ENCODE data around the gene PIR.

Gene PIR

DNA sequence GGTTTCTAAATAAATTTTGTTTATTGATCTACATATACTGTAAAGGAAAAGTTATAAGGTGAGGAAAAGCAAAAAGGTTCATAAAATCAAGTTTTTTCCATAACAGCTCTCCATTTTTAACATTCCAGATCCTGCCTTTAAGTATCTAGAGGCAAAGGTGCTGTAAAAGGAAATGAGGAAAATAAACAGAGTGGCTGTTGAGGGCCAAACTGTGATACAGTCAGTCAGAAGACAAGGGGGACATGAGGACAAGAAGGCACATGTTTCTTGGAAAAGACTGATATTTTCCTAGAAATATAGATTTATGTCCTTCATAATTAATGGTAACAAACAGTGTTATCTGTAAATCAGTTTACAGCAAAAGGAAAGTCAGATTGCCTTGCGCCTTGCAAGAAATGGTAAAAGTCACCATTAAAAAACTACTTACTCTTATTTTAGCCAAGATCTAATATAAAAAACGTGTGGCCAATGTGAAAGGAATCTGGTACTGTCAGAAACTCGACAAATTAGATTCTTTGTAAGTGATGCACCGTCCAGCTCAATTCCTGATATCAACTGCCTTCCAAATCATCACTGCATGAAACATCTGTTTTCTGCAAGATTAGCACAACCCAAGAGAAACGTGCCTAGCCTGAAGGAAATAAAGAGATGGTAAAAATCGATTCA, 75.0 kb downstream of the PIR start:
- DNase-seq (ENCODE audit: low read depth in 3 of 3) = no peak

DNA sequence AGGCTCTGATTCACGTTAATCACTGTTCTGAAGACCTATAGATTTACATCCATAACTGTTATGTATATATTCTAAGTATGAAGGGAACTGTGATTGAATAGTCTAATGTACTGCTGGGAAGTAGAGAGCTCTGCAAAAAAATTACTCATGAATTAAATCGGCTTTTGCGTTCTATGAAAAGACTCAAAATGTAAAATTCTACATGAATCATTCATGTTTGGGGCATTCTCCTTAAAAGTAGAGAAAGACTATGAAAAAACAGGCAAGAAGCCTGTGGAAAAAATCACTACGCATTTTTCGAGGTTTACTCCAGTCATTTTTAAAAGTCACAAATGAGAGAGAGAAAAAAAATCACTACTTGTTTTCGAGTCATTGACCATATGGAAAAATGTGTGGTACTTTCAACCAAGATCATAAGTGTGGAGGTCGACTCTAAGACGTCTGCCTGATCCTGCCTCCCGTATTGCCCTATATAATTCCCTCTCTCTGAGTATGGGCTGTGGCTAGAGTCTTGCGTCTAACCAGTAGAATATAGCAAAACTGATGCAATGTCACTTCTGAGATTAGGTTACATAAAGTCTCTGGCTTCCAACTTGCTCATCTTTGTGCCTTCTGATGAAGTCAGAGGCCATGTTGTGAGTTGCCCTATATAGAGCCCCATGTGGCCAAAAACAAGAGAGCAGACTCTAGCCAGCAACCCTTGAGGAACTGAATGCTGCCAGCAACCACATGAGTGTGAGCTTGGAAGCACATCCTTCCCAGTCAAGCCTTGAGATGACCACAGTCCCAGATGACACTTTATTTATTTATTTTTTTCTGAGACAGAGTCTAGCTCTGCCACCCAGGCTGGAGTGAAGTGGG, 76.8 kb downstream of the PIR start:
- DNase-seq (ENCODE audit: low read depth in 3 of 3) = no peak

DNA sequence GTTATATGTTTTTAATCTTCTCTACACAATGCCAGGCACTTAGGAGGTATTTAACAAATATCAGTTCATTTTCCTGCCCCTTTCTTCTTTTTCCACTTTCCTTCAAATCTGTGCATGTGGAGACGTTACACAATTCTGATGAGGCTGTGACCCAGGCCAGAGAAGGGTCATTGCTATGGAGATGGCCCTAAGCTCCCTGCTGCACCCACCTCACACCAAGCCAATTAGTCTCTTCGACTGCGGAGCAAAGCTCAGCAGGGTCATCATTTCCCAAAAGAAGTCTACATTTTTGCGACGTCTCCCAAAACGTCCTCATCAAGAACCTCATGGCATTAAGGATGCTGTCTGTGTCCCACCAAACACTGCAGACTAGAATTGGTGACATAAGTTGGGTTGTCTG, 80.0 kb downstream of the PIR start:
- no peak for DNase-seq (ENCODE audit: low read depth in 3 of 3)

DNA sequence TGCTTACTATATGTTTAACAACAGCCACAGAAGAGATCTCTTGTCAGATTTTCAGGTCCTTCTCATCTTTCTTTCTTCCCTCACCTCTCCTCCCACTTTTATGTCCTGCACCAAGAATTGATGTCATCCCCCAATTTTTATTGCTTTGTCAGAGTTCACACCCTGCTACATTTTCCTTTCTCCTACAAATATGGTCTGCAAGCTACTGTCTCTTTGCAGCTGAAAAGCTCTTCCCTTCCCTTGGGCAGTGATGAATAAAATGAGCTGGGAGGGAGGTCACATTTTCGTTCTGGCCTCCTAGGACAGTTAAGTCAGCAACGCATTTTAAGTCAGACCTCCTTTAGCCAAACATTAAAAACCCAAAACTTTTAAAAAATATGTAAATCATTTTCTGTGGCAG, 82.2 kb downstream of the PIR start:
- DNase-seq (ENCODE audit: low read depth in 3 of 3) = no peak

DNA sequence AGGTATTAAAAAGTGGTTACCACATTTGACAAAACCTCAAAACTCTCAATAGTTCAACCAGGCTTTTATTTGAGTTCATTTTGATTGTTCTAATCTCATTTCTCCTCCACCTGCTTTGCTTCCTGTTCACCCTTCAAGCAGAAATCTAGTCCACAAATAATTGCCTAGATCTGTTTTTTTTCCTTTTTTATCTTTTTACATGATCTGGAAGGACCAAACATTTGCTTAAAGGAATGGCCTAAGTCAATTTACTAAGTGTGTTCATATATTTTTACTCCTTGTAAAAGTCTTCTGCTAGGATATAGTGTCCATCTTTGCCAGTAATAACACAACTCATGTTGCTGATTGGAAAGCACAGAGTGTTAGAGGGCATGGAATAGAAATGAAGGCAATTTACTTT, 82.7 kb downstream of the PIR start:
- DNase-seq (ENCODE audit: low read depth in 3 of 3) = no peak

DNA sequence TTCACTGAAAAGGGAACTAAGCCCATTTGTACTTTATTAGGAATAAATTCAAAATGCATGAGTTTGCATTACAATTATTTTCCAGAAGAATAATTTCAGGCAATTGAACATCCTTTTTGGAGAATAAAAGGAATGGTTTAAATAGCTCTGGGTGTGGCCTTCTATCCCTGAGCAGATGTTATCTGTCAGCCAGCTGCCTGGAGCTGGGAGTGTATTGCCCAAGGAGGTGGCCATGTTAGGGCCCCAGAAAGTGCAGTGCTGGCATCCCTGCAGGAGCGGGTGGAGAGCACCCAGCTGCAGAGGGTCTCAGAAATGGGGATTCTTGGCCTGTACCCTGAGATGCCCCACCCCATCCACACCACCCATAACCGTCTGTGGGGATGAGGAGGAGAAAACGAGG, 87.3 kb downstream of the PIR start:
- no peak for DNase-seq (ENCODE audit: low read depth in 3 of 3)

DNA sequence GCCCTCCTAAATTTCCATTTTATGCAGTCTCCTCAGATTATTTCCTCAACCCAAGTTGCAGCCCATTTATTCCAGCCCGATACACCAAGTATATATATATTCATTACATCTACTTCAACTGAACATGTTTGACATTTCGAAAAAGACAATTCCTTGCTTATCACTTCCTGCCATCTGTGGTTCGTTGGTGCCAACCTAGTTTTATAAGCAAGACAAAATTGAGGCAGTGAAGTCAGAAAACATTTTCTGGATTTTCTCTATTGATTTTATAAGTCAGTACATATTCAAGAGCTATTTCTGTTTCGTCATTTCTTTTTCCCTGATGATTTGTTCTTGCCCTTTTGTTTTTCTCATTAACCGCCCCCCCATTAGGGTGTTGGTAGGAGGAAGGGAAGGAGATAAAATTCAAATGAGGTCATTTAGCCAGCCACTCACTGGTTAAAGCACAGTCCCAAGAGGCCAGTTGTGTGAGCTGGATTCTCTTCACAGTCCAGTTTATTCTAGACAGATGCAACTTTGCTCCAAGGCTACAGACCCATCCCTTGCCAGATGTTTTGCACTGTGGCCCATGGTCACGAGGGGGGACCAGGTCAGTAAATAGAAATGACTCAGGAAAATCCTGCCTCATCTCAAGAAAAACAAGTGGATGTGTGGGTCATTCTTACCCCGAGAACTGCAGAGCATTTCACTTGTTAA, 88.6 kb downstream of the PIR start:
- DNase-seq (ENCODE audit: low read depth in 3 of 3) = no peak

DNA sequence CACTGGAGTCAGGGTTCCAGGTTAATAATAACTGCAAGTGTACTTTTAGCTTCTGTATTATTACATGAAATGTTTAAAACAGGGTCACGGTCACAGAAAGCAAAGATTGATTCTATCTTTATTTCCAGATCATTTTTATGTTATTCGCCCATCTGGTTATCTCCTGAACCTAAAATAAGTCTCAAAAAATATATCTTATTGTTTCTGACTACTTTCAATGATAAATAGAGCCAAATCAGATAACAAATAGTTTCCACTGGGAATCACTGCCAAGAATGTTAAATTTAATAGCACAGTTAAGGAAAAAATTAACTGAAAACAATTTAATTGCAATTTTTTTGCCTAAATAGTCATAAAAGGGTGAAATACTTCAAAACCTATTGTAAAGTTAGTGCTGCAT, 91.8 kb downstream of the PIR start:
- no peak for DNase-seq (ENCODE audit: low read depth in 3 of 3)

DNA sequence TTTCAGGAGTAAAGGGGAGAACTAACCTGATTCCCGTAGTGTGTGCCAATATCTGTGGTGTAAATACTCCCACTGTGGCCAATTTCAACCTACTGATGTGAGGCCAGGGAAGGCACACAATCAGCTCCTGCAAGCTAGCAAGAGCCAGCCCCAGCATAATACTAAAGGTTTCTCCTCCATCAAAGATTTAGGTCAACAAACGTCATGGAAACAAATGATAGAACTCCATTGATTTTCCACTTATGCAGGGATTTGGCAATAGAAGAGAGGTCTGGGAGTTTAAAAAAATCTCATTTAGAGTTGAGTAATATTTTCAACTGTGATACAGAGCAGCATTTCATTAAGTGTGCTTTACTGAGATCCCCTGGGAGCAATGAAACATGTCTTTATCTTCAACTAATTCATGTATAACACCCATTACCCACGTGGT, 93.2 kb downstream of the PIR start:
- no peak for DNase-seq (ENCODE audit: low read depth in 3 of 3)

DNA sequence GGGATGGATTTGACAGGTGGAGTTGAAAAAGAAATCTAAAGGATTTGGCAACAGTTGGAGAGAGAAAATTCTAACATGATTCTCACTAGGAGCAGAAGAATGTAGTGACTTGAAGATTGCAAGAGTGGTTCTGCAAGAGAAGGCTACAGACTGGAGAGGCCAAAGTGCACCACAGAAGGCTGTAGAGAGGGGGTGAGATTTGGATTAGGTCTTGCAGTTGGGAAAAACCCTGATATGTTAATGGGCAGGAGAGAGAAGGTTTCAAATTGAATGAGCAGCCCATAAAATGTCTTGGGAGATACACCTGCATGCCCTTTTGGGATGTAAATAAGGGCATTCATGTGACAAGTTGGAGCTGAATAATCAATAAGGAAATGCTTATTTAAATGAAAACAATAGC, 94.3 kb downstream of the PIR start:
- DNase-seq (ENCODE audit: low read depth in 3 of 3) = no peak

DNA sequence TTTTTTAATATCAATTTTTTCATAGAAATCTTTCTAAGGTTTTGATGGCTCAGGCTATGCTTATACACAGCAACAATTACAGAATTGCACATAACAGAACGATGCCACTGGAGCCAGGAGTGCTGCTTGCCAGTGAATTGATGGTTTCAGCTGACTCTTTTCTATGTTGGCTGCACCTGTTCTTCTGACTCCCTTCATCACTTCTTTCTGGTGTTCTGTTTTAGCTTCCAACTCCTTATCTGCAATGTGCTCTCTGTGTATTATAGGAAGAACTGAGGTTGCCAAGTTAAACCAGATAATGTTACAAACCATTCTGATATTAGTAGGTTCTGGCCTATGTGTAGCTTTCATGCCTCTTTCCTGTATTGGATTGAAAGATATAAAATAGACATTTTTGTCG, 97.3 kb downstream of the PIR start:
- DNase-seq (ENCODE audit: low read depth in 3 of 3) = no peak

DNA sequence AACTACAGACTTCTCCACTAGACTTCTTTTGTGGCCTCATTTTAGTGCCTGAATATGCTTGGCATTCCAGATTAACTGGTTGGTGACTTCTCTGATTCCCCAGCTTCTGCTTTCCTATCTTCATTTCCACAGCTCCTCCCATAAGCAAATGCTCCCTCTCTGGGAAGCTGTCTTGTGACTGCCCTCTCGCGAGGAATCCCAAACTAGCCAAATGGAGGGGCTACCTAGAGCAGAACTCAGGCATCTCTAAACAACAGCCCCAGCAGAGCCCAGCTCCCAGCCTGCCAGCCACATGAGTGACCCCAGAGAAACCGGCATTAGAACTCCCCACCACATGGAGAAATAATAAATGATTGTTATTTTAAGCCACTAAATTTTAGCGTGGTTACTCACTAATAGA, 101.3 kb downstream of the PIR start:
- DNase-seq (ENCODE audit: low read depth in 3 of 3) = no peak

DNA sequence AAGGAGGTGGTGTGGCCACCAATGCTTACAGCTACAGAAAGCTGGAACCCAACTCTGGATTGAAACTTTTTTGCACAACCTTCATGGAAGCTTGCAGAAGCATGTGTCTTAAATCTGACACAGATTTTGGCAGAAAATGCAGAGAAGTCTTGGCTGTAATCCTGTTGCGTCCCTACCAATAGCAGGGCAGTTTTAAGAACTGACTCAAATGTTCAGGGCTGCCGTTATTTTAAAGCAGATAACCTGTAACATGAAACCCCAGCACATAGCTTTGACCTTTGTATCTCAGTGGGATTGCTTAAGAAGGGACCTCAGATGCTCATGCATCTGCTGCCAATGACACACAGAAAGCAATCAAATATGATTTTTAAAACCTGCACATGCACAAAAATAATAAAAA, 108.8 kb downstream of the PIR start, which contains the start of gene VEGFD:
Gene VEGFD (minus strand): TSS at position 110 of the 400 bp plus-strand sequence. CDS start 467 bp downstream, outside the sequence.
- DNase-seq (ENCODE audit: low read depth in 3 of 3) = no peak

DNA sequence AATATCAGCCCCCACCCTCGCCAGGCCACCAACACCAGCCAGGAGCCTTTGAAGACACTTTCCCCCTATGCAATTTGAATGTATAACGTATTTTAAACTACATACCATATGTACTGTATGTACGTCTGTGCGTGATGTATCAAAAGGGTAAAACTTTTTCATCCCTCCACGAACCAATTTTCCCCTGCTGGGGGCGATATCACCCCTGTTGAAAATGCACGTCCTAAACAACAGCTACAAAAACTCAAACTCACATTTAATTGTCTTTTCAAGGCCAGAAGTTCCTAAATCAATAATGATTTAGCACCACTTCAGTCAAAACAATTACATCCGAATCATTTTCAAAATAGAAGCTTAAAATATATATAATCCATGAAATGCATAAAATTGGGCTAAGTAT, 110.3 kb downstream of the PIR start:
- DNase-seq (ENCODE audit: low read depth in 3 of 3) = no peak

DNA sequence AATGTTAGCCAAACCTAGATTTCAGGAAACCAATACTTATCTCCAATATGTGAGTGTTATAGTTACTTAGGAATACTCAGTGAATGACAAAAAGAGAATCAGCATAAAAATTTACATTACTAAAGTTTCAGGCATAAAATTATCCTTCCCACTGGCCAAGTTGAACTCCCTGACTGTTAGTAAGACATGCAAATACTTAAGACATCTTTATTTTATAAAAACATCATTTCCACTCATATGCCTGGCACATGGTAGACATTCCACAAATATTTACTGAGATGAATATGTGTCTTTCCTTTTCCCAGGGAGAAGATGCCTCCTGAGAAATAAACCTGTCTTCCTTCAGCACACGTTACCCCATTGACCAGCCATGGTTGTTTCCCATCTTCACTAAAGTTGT, 116.2 kb downstream of the PIR start:
- no peak for DNase-seq (ENCODE audit: low read depth in 3 of 3)

DNA sequence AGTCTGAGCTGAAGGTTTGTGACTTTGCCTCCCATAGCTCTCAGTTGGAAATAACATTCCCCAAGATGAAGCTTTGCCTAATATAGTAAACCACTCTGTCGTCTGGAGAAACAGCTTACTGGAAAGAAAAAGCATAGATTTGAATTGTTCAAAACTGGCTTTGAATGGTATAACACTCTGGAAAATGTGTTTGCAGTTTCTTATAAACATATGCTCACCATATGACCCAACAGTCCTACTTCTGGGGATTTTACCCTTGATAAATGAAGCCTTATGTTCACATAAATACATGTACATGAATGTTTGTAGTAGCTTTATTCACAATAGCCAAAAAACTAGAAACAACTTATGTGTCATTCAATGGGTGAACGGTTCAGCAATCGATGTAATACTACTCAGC, 119.2 kb downstream of the PIR start:
- DNase-seq (ENCODE audit: low read depth in 3 of 3) = no peak

DNA sequence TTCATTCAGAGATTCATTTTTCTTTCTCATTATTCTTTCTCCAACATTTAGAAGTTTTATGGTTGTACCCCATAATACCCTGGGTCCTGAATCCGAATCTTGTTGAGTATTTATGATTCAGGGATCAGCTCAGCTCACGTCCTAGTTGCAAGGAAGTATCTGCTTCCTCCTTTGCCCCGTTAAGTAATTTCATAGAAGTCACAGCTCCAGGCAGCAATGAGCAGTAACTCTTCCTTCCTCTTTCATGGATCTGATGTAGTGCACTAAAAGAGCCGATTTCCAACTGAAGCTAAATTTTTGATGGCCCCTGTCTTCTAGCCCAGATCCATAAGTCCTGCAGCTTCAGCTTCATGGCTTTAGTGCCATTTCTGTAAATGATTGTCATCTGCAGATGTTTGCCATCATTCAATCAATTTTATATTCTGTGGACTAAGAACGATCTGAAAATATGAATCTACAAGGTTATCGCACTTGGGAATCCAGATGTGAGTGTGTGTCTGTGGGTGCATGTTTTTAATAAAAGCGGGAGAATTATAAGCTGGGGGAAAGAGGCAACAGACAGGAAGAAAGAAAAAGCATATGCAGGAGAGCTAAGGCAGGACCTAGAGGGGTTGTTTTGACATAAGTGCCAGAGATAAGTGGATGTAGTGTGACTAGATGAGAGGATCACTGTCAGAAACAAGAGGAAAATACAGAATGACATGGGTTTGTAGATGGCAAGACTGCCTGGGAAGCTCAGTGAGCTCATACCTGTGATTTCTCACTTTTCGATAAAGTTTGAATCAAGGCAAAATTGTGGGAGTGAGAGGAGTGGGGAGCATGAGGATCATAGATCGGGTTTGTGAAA, 126.4 kb downstream of the PIR start:
- no peak for DNase-seq (ENCODE audit: low read depth in 3 of 3)

DNA sequence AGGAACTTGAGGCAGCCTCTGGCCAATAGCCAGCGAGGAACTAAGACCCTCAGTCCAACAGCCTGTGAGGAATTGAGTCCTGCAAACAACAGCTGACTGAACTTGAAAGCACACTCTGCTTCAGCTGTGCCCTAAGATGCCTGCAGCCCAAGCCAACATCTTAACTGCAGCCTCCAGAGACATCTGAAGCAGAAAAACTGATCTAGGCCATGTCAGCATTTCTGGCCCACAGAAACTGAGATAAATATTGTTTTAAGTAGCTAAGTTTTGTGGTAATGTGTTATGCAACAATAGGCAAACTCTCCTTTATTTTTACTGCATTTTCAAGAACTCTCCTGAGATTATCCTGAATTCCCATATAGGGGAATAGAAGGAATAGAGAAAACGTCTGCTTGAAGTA, 133.4 kb downstream of the PIR start:
- no peak for DNase-seq (ENCODE audit: low read depth in 3 of 3)

DNA sequence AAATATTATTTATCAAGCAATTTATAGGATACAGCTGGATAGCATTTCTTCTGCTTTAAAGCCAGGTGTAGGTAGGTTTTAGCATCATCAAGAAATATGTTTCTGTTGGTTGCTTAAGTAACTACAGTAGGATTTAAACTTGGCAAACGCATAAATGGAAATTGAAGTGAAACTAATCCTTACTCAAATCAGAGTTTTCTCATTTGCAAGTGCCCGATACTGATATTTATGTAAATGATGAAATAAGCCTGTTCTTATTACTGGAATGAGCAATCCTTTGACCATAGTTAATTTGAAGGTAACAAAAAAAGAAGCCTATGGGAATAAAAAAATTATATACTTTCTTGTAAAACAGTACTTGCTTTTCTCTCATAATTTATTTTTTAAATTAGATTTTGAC, 134.6 kb downstream of the PIR start:
- DNase-seq (ENCODE audit: low read depth in 3 of 3) = no peak

DNA sequence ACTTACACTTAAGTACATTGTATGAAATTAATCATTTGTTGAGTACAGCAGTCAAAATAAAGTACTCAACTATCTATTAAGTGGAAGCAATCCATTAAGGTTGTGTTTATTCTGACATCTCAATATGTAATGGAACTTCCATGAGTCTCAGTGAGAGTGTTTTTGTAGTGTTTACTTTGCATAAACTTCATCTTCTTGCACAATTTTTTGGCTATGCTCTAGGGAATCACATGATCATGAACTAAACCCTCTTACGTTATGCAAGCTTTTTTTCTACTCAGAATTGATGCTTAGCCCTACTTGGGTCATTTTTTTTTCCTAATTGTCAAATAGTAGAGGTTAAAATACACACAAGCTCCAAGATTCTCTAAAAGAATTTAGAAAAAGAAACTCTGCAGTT, 136.7 kb downstream of the PIR start:
- DNase-seq (ENCODE audit: low read depth in 3 of 3) = no peak

DNA sequence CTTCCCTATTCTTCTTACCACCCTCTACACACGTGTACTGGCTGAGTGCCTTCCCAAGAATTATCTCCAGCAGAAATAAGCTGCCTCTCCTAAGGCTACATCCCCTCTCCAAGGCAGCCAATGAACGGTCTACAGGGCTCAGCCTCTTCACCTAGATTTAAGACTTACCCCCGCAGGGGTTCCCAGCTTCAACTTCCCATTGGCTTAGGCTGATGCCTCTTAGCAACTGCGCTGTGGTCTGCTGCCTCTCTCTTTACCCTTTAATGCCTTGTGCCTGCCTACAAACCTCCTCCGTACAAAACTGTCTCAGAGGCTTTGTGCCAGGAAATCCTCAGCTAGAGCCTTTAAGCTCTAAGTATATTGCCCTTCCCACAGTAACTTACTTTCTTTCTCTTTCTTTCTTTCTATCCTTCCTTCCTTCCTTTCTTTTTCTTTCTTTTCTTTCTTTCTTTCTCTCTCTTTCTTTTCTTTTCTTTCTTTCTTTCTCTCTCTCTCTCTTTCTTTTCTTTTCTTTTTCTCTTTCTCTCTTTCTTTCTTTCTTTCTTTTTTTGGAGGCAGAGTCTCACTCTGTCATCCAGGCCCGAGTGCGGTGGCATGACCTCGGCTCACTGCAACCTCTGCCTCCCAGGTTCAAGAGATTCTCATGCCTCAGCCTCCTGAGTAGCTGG, 142.7 kb downstream of the PIR start:
- no peak for DNase-seq (ENCODE audit: low read depth in 3 of 3)
